Naive thymus-derived CD4-positive, alpha-beta T cell (primary cell): ENCODE measurements around the gene SPINK14. TPM values are rescaled to one million over a fixed set of nuclear protein-coding genes. Genes with fewer than 3 reads are reported as not detected.

Experiments used
- ATAC-seq: fragments of 150-1000 bp; cut with Tn5 transposase; 2 replicates; pipeline ENCODE4 v1.10.0; 2021; ENCODE audit warnings: mild to moderate bottlenecking, moderate library complexity
- CTCF ChIA-PET: fragments of 350-600 bp; sonication (Branson Sonifier 250); formaldehyde crosslinking; loops from one replicate; lab custom pipeline; 2021; ENCODE audit warnings: antibody characterized with exemption; lab: Charles Lee
- POLR2A ChIA-PET: fragments of 350-600 bp; sonication (Branson Sonifier 250); formaldehyde crosslinking; loops from one replicate; lab custom pipeline; 2021; ENCODE audit warnings: antibody characterized with exemption, inconsistent platforms; lab: Charles Lee
- DNase-seq, 9 donors: peaks; one replicate each; pipeline versions ENCODE4 v3.0.0 to v3.0.0-alpha.2; 2020 to 2022; ENCODE audit warnings: mixed read lengths in 1 of 9
- H3K27ac ChIP-seq: one replicate; pipeline ENCODE4 v1.7.0; 2013; ENCODE audit warnings: mild to moderate bottlenecking, low read depth, low read length, moderate library complexity
- H3K27me3 ChIP-seq, 2 donors: one replicate each; pipeline ENCODE4 v1.7.0; 2013; ENCODE audit warnings: low read length in 2 of 2, mild to moderate bottlenecking in 2 of 2, moderate library complexity in 2 of 2; ENCODE audit not compliant: control insufficient read depth in 2 of 2, insufficient read depth in 2 of 2
- H3K36me3 ChIP-seq, 3 experiments: 1 replicate in 2 of 3; 2 replicates in 1 of 3; pipeline ENCODE4 v1.7.0; 2013; ENCODE audit warnings: low read length in 3 of 3, mild to moderate bottlenecking in 3 of 3, moderate library complexity in 1 of 3; ENCODE audit not compliant: insufficient read depth in 3 of 3, control insufficient read depth in 2 of 3
- H3K4me1 ChIP-seq, 2 donors: one replicate each; pipeline ENCODE4 v1.7.0; 2013; ENCODE audit warnings: low read length in 2 of 2, mild to moderate bottlenecking in 2 of 2, moderate library complexity in 1 of 2; ENCODE audit not compliant: control insufficient read depth in 2 of 2, insufficient read depth in 2 of 2
- H3K4me3 ChIP-seq: 2 replicates; pipeline ENCODE4 v1.7.0; 2013; ENCODE audit warnings: mild to moderate bottlenecking, low read length
- H3K9me3 ChIP-seq, 3 experiments: 1 replicate in 2 of 3; 2 replicates in 1 of 3; pipeline ENCODE4 v1.7.0; 2013; ENCODE audit warnings: low read length in 3 of 3; ENCODE audit not compliant: control insufficient read depth in 2 of 3
- H3K27ac Mint-ChIP-seq, 9 donors: one replicate each; pipeline ENCODE4 v1.8.0; 2020 to 2022; ENCODE audit warnings: mixed read lengths in 9 of 9, mild to moderate bottlenecking in 8 of 9, moderate library complexity in 5 of 9, inconsistent platforms in 2 of 9
- H3K27me3 Mint-ChIP-seq, 5 donors: one replicate each; pipeline ENCODE4 v1.8.0; 2021 to 2022; ENCODE audit warnings: mixed read lengths in 5 of 5, mild to moderate bottlenecking in 1 of 5
- H3K36me3 Mint-ChIP-seq, 5 donors: one replicate each; pipeline ENCODE4 v1.8.0; 2020 to 2022; ENCODE audit warnings: mixed read lengths in 5 of 5, mild to moderate bottlenecking in 3 of 5, inconsistent platforms in 1 of 5
- H3K4me1 Mint-ChIP-seq, 7 donors: one replicate each; pipeline ENCODE4 v1.8.0; 2020 to 2022; ENCODE audit warnings: mixed read lengths in 7 of 7, mild to moderate bottlenecking in 3 of 7, inconsistent platforms in 1 of 7
- H3K4me3 Mint-ChIP-seq, 10 donors: one replicate each; pipeline ENCODE4 v1.8.0; 2020 to 2022; ENCODE audit warnings: mild to moderate bottlenecking in 10 of 10, mixed read lengths in 10 of 10, moderate library complexity in 6 of 10, inconsistent platforms in 2 of 10
- H3K9me3 Mint-ChIP-seq, 11 donors: one replicate each; pipeline ENCODE4 v1.8.0; 2020 to 2022; ENCODE audit warnings: mixed read lengths in 11 of 11, mild to moderate bottlenecking in 4 of 11, inconsistent platforms in 1 of 11, moderate library complexity in 1 of 11
- intact Hi-C, 2 donors: fragments of 100-400 bp; cut with micrococcal nuclease; formaldehyde crosslinking; loops; one replicate each; pipeline ENCODE4 v1.15.1; 2023
- polyA plus RNA-seq, 2 donors: library from polyadenylated mRNA; unstranded; fragments of 300-500 nt; fragmentation: Illumina TruSeq; gene quantifications; one replicate each; pipeline ENCODE4 v1.2.3, GENCODE V29; 2021
- total RNA-seq, 6 experiments: library from RNA in 5 of 6; stranded (reverse) in 5 of 6; gene quantifications; 1 replicate in 5 of 6; 2 replicates in 1 of 6; pipeline ENCODE4 v1.2.3 and lab custom pipeline; 2021 to 2026

Gene SPINK14
- total and polyA plus RNA-seq, 7 experiments from 2014 or later = not detected

DNA sequence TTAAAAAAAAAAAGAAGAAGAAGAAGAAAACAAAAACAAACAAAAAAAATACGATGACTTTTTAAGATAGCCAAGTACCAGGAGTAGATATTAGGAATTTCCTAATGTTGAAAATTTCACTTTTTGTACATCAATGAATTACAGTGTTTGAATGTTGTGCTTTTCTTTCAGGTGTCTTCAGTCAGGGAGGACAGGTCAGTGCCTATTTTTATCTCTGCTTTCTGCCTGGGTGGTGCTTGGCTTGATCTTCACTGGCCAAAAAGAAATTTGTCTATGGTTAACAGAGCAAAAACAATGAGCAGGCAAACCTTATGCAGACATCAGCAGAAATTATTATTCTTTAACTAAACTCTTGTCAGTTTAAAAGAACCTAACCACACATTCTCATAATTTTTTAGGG is 37.5 kb downstream of the SPINK14 start:
- Histone ChIP-seq H3K27me3 (no peaks in the 10 kb centered on the region), H3K9me3 (no peaks in the 10 kb centered on the region), H3K27ac (no peak overlapping the region), H3K4me3 (no peak overlapping the region), H3K36me3 (no peaks in the 10 kb centered on the region), H3K4me1 (no peaks in the 10 kb centered on the region)
- ATAC-seq (no peak), DNase-seq (no peak)
- Mint-ChIP-seq H3K4me1 (peaks cover 0 to 7% (median 0%) of the 10 kb centered on the region in 7 donors), H3K36me3 (no peaks in the 10 kb centered on the region), H3K27me3 (peaks cover 0 to 14% (median 5%) of the 10 kb centered on the region in 5 donors), H3K27ac (no peak overlapping the region), H3K9me3 (peaks cover 0 to 5% (median 0%) of the 10 kb centered on the region in 11 donors), H3K4me3 (no peak overlapping the region)
- intact Hi-C loops = no loop called here
- ChIA-PET CTCF (no interaction called here), POLR2A (no interaction called here)

DNA sequence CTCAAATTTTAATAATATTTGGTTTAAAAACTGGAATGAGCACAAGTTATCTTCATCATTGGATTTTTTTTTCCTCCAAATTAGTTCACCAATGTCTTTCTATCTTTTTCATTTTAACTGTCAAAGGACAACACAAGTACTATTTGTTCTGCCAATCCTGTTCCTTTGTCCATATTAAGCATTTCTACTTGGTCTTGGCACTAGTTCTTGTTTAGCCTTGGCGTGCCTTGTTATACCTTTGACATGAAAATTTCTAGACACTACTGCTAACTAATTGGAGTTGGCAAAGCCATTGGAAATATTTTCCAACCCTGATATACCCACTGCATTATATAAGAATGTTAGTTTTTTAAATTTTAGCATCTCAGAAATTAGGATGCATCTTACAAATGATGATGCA is 38.3 kb downstream of the SPINK14 start:
- Mint-ChIP-seq H3K27me3 (peaks cover 0 to 16% (median 4%) of the 10 kb centered on the region in 5 donors), H3K27ac (no peak overlapping the region), H3K9me3 (peaks cover 0 to 5% (median 0%) of the 10 kb centered on the region in 11 donors), H3K4me1 (peaks cover 0 to 5% (median 0%) of the 10 kb centered on the region in 7 donors), H3K36me3 (no peaks in the 10 kb centered on the region), H3K4me3 (no peak overlapping the region)
- Histone ChIP-seq H3K36me3 (no peaks in the 10 kb centered on the region), H3K27me3 (no peaks in the 10 kb centered on the region), H3K9me3 (no peaks in the 10 kb centered on the region), H3K4me1 (no peaks in the 10 kb centered on the region), H3K4me3 (no peak overlapping the region), H3K27ac (no peak overlapping the region)
- DNase-seq (no peak), ATAC-seq (no peak)
- ChIA-PET CTCF (no interaction called here), POLR2A (no interaction called here)
- intact Hi-C loops = no loop called here

DNA sequence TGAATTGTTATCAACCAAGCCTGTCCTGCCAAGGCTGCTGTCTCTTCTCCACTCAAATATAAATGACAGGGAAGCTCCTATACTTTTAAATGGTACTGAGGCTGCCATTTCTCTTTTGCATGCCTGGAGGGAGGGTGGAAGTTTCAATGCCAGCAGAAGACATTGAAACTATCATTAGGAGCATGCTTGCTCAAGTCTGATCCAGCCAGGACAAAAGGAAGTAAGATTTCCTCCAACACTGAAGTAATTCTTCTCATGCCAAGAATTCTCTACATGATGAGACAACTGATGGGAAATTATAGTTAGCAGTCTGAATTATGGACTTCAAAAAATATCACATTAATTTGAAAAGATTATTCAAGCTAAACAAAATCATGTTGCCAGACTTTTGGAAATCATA is 39.9 kb downstream of the SPINK14 start:
- no peak overlapping the region for H3K4me3 ChIP-seq
- H3K27me3 ChIP-seq = no peaks in the 10 kb centered on the region
- H3K4me1 ChIP-seq = no peaks in the 10 kb centered on the region
- intact Hi-C loops = no loop called here
- ATAC-seq (no peak), DNase-seq (no peak)
- Mint-ChIP-seq H3K4me1 (peaks cover 0 to 3% (median 0%) of the 10 kb centered on the region in 7 donors), H3K27ac (no peak overlapping the region), H3K4me3 (no peak overlapping the region), H3K36me3 (no peaks in the 10 kb centered on the region), H3K9me3 (peaks cover 0 to 5% (median 0%) of the 10 kb centered on the region in 11 donors), H3K27me3 (peaks cover 0 to 15% (median 5%) of the 10 kb centered on the region in 5 donors)
- no peak overlapping the region for H3K27ac ChIP-seq
- ChIA-PET CTCF (no interaction called here), POLR2A (no interaction called here)
- H3K36me3 ChIP-seq = no peaks in the 10 kb centered on the region
- H3K9me3 ChIP-seq = no peaks in the 10 kb centered on the region

DNA sequence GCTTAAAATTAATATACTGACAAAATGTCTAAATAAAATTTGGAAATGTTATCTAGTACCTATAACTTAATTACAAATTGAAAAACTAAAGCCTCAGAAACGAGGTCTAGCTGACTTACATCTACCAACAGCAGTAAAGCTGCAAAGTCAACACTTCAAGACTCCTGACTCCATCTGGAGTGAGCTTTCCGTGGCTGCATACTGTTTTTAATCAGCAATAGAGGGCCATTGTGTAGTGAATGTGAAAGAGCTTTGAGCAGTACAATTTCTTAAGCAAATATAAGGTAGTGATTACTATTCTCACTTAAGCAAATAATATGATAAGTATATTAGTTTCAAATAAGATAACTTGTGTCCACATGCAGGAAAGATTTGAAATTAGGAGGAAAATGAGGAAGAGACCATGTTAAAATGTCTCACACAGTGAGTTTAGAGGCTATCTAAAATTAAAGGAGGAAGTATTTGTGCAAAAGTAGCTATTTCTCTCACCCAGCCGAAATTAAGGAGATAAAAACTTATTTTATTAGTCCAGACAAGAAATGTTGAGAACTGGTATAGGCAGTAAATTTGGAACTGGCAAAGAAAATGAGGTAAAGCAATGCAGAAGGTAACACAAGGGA is 40.9 kb downstream of the SPINK14 start:
- peaks cover 0 to 5% (median 0%) of the 10 kb centered on the region in 11 donors for H3K9me3 Mint-ChIP-seq

DNA sequence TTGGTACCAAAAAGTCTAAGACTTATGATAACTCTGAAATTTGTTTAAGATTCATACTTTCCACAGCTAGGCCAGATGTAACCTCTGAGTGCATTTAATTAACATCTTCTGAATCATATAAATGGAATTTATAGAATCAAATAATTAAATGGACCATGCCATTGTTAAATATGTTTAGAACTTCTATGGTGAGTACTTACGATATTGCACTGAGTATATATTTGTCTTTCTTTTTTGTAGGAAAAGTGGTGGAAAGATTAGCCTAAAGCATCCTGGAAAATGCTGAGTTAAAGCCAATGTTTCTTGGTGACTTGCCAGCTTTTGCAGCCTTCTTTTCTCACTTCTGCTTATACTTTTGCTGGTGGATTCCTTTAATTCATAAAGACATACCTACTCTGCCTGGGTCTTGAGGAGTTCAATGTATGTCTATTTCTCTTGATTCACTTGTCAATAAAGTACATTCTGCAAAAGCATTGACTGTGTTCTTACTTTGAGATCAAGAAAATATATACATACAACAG is 46.4 kb downstream of the SPINK14 start:
- no peaks in the 10 kb centered on the region for H3K4me1 Mint-ChIP-seq
- H3K27me3 ChIP-seq = no peaks in the 10 kb centered on the region
- H3K27me3 Mint-ChIP-seq = peaks cover 0 to 11% (median 3%) of the 10 kb centered on the region in 5 donors
- no peaks in the 10 kb centered on the region for H3K4me1 ChIP-seq
- no peaks in the 10 kb centered on the region for H3K9me3 ChIP-seq
- ATAC-seq = no peak
- H3K9me3 Mint-ChIP-seq = peaks cover 0 to 11% (median 0%) of the 10 kb centered on the region in 11 donors
- H3K36me3 Mint-ChIP-seq = no peaks in the 10 kb centered on the region
- no peak for DNase-seq
- ChIA-PET CTCF (no interaction called here), POLR2A (no interaction called here)
- H3K27ac ChIP-seq = no peak overlapping the region
- H3K36me3 ChIP-seq = no peaks in the 10 kb centered on the region
- intact Hi-C loops = no loop called here
- no peak overlapping the region for H3K4me3 Mint-ChIP-seq
- H3K4me3 ChIP-seq = no peak overlapping the region
- no peak overlapping the region for H3K27ac Mint-ChIP-seq

More for the DNA sequence above, 40.9 kb downstream of the SPINK14 start:
- Mint-ChIP-seq H3K36me3 (no peaks in the 10 kb centered on the region), H3K27me3 (peaks cover 0 to 15% (median 7%) of the 10 kb centered on the region in 5 donors), H3K4me3 (no peak overlapping the region), H3K4me1 (peaks cover 0 to 3% (median 0%) of the 10 kb centered on the region in 7 donors), H3K27ac (no peak overlapping the region)
- H3K9me3 ChIP-seq = no peaks in the 10 kb centered on the region
- no peak for DNase-seq
- no peaks in the 10 kb centered on the region for H3K4me1 ChIP-seq
- H3K27me3 ChIP-seq = no peaks in the 10 kb centered on the region
- ChIA-PET CTCF (no interaction called here), POLR2A (no interaction called here)
- no peaks in the 10 kb centered on the region for H3K36me3 ChIP-seq
- no peak for ATAC-seq
- H3K27ac ChIP-seq = no peak overlapping the region
- intact Hi-C loops = no loop called here
- H3K4me3 ChIP-seq = no peak overlapping the region

DNA sequence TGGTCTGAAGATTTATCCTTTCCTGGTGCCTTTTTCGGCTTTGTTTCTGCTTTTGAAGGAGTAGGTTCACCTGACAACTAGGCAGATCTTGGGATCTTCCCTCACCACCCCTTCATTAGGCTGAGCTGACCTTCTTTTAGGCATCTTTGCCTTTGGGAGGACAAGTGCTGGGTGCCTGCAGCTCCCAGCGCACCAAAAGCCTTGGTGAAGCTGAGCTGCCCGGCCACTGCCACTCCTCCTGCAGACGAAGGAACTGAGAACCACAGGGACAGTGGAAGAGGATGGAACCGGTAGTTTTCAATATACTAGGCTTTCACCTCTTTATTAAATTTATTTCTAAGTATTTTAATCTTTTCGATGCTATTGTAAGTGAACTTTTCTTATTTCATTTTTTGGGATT is 53.2 kb downstream of the SPINK14 start:
- peaks cover 0 to 11% (median 0%) of the 10 kb centered on the region in 11 donors for H3K9me3 Mint-ChIP-seq
- no peak overlapping the region for H3K27ac ChIP-seq
- no peaks in the 10 kb centered on the region for H3K4me1 ChIP-seq
- H3K27ac Mint-ChIP-seq = no peak overlapping the region
- no peak overlapping the region for H3K4me3 Mint-ChIP-seq
- intact Hi-C loops = no loop called here
- ChIA-PET POLR2A (no interaction called here), CTCF (interaction anchor here (0.7 kb wide), 1 partner anchor 41 kb away, joined by 3 read pairs; no protein-coding TSS in a partner anchor)
- H3K27me3 Mint-ChIP-seq = peaks cover 3 to 18% (median 13%) of the 10 kb centered on the region in 5 donors
- H3K36me3 ChIP-seq = no peaks in the 10 kb centered on the region
- H3K4me3 ChIP-seq = no peak overlapping the region
- no peaks in the 10 kb centered on the region for H3K27me3 ChIP-seq
- H3K9me3 ChIP-seq = no peaks in the 10 kb centered on the region
- ATAC-seq = no peak
- DNase-seq = no peak
- H3K36me3 Mint-ChIP-seq = no peaks in the 10 kb centered on the region
- H3K4me1 Mint-ChIP-seq = no peaks in the 10 kb centered on the region
